Non-pigmented ciliary epithelial cell (primary cell): ENCODE results near the gene PP2D1.
"Not testable (repeated sequence)": the region's sequence is repeated elsewhere in the genome, so short reads cannot be mapped to it uniquely, and the experiment has no call there.

ENCODE experiments used
- DNase-seq: peaks from one replicate; pipeline ENCODE4 v3.0.0-alpha.2; 2010; ENCODE audit warnings: low read depth

PP2D1 gene, protein sequence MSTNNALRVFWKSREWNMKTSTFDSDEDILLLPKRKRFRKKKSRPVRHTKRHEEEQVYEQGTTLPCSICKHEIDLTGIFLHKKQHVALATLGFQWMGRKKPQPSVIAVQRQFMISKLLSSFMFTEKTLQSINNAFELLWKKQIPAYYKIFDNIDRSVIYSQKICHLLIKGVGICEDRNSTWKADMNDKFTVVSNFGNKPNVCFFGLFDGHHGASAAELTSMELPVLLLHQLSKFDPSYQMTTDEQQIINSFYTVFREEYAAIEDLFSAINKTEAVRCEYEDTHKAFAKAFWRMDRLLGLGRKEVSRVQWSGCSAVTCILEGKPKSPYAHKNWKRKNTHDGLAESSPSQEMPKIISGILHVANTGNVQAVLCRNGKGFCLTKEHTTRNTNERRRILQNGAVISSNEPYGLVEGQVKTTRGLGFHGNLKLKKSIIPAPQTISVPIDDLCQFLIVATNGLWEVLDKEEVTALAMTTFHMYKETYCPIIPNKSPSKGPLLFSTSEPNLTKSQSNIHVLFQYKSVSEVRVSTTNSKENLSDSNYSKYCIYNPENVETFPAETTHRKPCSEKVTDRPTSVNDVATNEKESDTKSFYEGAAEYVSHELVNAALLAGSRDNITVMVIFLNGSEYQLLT

DNA sequence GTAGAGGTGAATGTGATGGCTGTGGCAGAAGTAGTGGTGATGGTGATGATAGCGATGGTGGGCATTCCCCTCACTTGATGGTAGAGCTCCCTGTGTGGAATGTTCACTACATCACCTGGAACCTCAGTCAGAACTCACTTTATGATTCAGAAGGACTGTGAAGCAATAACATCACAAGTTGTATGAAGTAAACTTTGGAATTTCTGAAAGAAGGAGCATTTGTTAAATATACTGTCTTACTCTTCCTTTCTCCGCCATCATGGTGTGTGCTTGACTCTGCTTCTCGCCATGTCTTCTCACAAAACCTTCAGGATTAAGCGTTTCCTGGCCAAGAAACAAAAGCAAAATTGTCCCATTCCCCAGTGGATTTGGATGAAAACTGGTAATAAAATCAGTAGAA, at the start of gene PP2D1:
PP2D1 (minus strand) TSS at position 101 of the 400 bp plus-strand sequence. CDS start 192 bp downstream, outside the sequence.
- DNase-seq, result no peak

DNA sequence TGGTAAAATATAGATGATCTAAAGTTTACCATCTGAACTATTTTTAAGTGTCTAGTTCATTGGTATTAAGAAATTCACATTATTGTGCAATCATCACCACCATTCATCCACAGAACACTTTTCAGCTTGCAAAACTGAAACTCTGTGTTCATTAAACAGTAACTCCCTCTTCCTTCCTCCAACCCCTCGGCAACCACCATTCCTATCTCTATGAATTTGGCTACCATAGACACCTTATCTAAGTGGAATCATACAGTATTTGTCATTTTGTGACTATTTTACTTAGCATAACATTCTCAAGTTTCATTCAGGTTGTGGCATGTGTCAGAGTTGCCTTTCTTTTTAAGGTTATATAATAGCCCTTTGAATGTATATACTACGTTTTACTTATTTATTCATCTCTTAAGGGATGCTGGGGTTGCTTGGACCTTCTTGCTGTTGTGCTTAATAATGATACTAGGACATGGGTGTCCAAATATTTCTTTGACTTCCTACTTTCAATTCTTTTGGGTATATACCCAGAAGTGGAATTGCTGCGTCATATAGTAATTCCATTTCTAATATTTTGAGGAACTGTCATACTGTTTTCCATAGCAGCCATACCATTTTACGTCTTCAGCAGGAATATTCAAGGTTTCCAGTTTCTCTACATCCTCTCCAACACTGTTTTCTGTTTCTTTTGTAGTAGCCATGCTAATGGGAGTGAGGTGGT, 49.1 kb upstream of the PP2D1 start:
- no peak for DNase-seq

DNA sequence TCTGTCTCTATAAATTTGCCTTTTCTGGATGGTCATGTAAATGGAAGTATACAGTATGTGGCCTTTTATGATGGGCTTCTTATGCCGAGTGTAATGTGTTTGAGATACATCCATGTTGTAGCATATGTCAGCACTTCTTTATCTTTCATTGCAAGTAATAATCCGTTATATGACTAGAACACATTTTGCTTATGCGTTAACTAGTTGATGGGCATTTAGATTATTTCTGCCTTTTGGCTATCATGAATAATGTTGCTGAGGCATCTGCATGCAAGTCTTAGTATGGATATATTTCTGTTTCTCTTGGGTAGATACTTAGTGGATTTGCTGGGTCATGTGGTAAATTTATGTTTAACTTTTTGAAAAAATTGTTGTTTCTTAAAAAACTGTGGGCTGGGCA, 47.9 kb upstream of the PP2D1 start:
- DNase-seq, result no peak

DNA sequence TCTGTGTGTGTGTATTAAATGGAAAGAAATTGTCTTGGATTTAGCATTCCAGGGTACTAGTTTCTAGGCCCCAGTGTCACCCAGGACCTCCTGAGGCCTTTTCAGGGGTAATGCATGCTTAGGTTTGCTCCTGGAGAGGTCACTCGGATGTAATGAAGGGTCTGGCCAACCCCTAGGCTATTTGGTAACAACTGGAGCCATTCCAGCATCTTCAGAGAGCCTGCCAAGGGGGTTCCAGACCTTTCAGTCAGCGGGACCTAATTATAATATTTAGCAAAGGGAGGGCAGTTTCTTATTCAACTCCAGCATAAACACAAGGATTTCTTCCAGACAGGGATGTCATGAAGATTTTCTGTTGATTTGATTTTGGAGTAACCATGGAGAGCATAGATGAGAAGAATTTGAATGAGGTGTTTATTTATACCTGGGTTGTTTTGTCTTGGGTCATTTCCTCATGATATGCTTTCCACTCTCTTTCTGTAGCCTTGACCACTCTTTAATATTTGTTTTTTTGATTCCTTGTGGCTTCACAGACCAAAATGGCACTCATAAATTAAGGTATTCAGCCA, 45.6 kb upstream of the PP2D1 start:
- DNase-seq, result no peak

DNA sequence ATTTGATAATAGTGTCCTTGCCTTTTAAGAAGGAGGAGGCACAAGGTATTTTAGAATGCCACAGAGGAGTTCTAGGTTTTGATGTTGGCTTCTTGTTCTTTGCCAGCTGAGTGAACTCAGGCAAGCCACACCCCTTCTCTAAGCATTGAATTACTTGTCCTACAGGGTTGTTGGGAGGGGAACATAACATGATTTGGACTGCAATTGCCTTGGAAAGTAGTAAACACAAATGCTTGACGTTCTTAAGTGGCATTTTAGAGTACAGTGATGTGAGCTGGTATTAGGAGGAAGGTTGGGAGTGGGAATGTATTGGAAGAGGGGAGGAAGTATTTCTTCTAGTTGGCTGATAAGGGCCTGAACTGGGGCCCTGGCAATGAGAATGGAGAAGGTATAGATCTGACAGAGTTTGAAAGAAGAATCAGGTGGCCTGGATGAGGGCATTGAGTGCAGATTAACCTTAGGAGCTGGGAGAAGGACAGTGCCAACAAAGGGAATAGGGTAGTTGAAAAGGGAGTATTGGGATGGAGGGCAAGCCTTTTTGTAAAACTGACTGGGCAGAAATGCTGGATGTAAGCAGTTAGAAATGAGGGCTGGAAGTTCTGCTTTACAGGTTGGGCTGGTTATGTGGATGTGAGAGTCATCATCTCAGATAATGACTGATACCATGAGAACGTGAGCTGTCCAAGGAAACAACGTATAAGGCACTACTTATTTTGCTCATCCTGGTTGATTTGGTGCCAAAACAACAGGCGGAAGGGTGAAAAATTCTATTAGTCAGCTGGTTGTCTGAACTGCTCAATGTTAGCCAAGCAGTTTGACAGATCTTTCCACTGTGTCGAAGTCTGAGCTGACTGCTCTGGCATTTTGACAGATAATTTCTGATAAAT, 44.9 kb upstream of the PP2D1 start:
- DNase-seq, result peak; percentile 26

DNA sequence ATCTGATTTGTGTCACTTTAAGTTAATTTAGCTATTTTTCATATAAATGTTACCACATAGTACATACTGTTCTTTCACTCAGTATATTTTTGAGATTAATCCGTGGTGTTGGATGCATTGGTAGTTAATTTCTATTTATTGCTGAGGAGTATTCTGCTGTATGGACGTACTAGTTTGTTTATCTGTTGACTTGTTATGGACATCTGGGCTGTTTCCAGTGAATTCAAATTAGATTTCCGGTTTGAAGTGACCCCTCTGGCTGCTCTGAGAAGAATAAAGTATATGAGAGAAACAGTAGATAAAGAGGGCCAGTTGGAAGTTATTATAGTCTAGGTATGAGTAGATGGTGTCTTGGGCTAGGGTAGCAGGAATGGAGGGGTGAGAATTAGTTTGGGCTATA, 43.8 kb upstream of the PP2D1 start:
- no peak for DNase-seq

DNA sequence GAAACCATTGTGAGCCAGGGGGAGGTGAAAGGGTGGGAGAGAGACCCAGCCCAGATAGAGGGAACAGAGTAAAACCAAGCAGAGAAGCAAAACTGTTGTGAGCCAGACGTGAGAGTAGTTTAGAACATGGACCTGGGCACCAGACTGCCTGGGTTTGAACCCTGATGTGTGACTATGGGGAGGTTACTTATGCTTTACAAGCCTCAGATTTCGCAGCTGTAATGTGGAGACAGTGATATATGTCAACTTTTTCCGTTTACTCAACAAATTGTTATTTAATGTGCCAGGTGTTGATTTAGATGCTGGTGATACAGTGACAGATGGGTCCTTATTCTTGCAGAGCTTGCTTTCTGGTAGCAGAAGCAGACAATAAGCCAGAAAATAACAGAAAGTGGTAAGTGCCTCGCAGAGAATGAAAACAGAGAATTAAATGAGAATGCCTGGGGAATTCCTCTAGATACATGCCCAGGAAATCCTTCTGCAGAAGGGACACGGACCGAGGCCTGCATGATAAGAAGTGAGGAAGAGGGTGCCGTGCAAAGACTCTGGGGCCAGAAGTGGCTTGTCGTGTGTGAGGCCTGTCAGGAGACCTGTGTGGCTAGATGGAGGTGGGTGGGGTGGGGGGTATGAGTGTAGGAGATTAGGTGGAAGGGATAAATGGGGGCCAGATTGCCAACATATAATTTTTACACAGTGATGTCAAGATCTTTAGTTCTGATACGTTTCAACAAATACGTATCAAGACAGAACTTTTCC, 43.1 kb upstream of the PP2D1 start:
- DNase-seq, result no peak

DNA sequence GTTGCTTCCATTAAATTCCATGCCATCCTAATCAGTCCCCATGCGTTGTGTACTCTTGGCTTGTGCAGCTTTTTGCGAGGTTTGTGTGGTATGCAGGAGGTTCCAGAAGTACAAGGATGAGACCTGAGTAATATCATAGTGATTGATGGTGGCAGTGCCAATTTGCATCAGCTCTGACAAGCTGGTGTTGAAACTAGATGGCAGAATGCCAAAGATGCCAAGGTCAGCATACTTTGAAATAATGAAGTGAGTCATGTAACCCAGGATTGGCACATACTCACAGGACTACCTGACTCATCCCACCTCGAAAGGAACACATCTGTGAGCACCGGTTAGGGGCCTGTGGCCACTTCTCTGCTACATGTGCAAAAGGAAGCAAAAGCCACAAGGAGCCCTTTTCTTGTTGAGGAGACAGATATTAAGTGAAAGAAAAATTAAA, 42.5 kb upstream of the PP2D1 start:
- DNase-seq, result peak; percentile 24

DNA sequence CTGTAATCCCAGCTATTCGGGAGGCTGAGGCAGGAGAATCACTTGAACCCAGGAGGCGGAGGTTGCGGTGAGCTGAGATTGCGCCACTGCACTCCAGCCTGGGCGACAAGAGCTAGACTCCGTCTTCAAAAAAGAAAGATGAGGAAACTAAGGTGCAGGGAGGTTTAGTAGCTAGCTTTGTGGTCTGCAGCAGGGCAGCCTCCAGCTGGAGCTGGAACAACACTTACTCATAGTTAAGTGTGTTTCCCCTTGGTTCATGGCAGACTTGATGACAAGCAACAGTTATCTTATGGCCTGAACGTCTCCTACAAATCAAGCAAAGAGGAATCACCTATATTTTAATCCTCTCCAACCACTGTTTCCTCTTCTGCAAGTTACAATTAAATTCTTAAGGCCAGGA, 40.8 kb upstream of the PP2D1 start:
- no peak for DNase-seq

DNA sequence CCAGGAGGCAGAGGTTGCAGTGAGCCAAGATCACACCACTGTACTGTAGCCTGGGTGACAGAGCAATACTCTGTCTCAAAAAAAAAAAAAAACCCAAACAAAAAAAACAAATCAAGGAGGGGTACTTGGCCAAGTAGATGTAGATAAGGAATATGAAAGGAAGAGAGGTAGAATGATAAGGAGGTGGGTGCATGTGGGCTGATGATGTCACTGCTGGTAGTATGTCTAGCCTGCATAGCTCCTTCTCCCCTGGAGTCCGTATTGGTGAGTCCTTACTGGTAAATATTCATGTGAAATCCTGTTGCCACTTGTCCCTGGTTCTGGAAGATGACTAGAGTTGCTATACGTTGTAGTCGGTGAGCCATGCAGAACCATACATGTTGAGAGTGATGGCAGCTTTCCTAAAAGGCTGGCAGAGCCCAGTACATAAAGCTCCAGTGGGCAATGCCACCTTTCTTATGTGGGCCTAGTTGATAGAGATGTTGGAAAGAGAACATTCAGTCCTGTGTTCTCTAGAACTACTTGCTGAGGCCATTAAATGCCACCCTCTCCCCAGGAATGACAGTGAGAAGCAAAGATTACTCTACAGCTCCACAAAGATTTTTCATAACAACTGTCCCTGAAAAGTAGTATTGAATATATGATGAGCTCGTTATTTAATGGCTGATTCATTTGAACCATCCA, 39.2 kb upstream of the PP2D1 start:
- DNase-seq, result no peak

DNA sequence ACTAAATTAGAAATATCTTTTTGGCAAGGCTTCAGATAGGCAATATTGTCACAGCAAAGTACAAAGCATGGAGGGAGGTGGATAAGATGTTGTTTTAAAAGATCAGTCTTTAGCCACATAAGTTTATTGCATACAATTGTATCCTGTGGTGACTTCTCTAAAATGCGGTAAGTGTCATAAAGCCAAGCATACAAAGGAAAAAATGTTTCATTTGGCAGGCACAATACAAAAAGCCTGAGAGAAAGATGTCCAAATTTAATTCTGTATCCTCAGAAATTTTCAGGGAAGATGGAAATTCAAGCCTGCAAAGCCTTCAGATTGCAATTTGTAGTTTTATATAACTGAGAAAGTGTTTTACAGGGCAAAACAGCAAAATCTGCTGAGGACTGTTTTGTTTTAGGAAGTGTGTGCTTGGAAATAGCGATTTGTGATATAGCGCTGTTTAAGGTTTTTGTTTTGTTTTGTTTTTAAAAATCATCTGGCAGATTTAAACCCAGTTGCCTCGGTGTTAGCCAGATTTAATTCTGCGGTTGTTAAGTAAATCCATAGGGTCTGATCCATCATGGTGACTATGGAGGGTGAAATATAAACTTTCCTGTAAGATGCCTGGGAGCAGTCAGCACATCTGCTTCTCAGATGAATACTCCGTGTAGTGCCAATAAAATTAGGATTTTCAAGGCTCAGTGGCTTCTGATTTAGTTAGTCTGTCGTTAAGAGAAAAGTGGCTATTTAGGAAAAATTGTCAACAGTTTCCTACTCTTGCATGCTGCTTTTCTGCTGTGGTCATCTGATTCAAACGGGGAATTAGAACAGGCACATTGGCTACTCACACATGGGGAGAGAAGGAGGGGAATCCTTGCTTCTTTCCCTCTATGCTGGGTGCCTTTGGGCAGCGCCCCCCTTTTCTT, 36.2 kb upstream of the PP2D1 start:
- no peak for DNase-seq

DNA sequence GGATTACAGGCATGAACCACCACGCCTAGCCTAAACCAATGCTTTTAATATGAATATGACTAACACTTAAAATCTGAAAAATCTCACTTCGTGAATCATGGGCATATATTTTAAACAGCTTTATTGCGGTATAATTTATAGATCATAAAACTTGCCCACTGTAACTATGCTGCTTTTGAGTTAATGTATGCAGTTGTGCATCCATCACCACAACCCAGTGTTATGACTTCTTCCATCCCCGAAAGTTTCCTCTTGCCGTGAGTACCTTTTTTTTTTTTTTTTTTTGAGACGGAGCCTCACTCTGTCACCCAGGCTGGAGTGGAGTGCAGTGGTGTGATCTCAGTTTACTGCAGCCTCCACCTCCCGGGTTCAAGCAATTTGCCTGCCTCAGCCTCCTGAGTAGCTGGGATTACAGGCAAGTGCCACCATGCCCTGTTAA, 35.3 kb upstream of the PP2D1 start:
- no peak for DNase-seq

DNA sequence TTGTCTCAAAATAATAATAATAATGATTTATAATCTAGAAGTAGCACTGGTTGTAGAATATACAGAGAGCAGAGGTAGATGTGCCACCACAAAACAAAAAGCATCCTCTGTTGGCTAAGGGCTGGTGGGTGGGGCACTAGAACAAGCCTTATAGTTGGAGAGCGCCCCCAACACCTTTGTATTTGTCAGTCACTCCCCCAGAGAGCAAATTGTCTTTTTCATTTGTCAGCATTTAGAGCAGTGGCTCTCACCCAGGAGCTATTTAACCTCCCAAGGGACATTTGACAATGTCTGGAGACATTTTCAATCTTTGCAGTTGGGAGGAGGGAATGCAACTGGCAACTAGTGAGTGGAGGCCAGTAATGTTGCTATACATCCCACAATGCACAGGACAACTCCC, 34.5 kb upstream of the PP2D1 start:
- DNase-seq, result no peak

DNA sequence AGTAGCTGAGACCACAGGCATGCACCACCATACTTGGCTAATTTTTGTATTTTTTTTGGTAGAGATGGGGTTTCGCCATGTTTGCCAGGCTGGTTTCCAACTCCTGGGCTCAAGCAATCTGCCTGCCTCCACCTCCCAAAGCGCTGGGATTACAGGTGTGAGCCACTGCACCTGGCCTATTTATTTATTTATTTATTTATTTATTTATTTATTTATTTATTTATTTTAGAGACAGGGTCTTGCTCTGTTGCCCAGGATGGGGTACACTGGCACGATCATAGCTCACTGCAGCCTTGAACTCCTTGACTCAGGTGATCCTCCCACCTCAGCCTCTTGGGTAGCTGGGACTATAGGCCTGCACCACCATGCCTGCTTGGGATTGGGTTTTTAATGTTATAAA, 33.1 kb upstream of the PP2D1 start:
- not testable (repeated sequence) for DNase-seq

DNA sequence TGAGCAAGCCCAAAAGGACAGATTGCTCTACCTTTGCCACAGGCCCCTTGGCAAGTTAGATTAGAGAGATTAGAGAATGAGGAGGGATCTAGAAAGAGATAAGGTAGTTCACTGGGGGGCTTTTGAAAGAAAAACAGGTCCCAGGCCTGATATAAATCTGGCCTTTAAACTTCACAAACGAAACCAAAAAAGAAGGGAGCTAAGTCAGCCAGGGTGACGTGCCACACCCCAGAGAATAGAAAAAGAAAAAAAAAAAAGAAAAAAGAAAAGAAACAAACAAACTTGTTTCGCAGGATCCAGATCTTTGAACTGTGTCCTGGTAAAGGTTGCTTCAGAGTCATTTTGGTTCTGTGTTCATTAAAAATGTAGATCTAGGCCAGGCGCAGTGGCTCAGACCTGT, 31.8 kb upstream of the PP2D1 start:
- DNase-seq, result no peak

DNA sequence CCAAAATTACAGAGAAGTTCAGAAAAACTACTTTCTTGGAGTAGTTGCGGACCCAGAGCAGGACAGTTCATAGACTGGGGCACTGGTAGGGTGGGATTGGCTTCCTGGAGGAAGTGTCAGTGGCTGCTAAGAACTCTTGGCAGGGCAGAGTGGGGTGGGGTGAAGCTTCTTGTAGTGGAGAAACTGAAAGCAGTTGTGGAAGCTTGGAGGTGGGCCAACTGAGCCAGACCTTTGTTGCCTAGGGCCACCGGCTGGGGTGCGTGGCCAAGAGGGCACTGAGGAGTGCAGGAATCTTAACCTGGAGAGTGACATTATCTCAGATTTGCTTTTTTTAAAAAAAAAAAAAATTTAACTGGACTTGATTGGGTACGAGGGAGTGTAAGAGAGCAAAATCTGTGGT, 31.3 kb upstream of the PP2D1 start:
- DNase-seq, result no peak

DNA sequence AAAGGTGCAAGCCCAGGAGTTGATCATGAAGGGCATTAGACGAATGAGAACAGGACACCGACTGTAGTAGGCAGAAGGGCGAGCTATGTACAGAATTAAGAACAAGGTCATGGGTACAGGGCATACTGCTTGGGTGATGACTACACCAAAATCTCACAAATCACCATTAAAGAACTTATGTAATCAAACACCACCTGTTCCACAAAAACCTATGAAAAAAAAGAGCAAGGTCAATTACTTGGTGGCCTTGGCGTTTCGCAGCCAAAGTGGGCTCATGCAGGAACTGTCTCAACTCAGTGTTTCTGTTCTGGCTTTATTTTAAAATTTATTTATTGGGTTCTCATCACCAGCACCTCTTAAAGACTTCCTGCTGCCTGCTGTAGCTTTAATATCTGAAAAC, 30.3 kb upstream of the PP2D1 start:
- no peak for DNase-seq

DNA sequence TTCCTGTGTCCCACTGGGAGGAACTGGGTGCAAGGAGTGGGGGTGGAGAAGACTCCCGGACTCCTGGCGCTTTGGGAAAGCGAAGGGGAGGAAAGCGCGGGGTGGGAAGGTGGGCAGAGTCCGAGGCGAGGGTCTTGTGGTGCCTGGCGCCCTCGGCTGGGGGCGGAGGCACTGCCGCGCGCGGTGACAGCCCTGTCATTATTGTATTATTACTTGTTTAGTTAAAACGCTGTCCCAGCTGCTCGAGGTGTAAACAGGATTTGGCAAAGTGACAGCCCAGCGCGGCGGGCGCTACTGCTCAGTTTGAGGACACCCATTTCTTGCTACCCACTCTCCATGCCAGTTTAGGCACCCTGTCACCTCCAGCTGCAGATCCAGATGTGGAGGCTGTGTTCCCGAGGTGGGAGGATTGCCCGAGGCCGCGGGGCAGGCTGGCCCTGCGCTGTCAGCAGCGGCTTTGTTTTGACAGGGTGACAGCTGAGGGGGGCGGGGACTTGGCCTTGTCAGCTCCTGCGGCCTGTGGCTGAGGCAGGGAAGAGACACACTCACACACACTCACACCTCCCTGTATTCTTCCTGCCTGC, 29.2 kb upstream of the PP2D1 start:
- DNase-seq, result no peak
